Measurements from ENCODE around the gene NOC2L.

Gene NOC2L

GRCh38 chr1:923131-923990 is 35.7 kb downstream of the NOC2L start, which contains the start of gene SAMD11:
Gene SAMD11, plus strand, starts transcription at chr1:923923. Its CDS starts 509 bp downstream, at chr1:924432.
- H3K9me3 Mint-ChIP-seq: no peaks in the 10 kb centered on the region
- peak within 1 kb of the TSS; percentile 84 to 91 (median 90) for H3K4me3 Mint-ChIP-seq
- H3K4me1 Mint-ChIP-seq: peaks cover 33% of the 10 kb centered on the region
- peaks cover 29% of the 10 kb centered on the region for H3K27me3 Mint-ChIP-seq (ENCODE audit: low read depth)
- peaks cover 18% of the 10 kb centered on the region for H3K36me3 Mint-ChIP-seq (ENCODE audit: low read depth)
- TF ChIP-seq, protein P1, sequence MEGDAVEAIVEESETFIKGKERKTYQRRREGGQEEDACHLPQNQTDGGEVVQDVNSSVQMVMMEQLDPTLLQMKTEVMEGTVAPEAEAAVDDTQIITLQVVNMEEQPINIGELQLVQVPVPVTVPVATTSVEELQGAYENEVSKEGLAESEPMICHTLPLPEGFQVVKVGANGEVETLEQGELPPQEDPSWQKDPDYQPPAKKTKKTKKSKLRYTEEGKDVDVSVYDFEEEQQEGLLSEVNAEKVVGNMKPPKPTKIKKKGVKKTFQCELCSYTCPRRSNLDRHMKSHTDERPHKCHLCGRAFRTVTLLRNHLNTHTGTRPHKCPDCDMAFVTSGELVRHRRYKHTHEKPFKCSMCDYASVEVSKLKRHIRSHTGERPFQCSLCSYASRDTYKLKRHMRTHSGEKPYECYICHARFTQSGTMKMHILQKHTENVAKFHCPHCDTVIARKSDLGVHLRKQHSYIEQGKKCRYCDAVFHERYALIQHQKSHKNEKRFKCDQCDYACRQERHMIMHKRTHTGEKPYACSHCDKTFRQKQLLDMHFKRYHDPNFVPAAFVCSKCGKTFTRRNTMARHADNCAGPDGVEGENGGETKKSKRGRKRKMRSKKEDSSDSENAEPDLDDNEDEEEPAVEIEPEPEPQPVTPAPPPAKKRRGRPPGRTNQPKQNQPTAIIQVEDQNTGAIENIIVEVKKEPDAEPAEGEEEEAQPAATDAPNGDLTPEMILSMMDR (IDR thresholded peaks at IDR 0.05; ENCODE audit: unreplicated experiment in 3 of 3): no peak
- peak within 1 kb of the TSS; percentile 54 to 81 (median 77) for H3K27ac Mint-ChIP-seq

- Mint-ChIP-seq H3K27me3 (ENCODE audit: low read depth) (peaks cover 34% of the 10 kb centered on the region), H3K4me3 (peak overlapping the region; percentile 84 to 91 (median 90)), H3K27ac (peak overlapping the region; percentile 59 to 81 (median 65)), H3K9me3 (no peaks in the 10 kb centered on the region), H3K4me1 (peaks cover 48% of the 10 kb centered on the region), H3K36me3 (ENCODE audit: low read depth) (peaks cover 6% of the 10 kb centered on the region)
- TF ChIP-seq, protein P1 (IDR thresholded peaks at IDR 0.05; ENCODE audit: unreplicated experiment in 3 of 3): peak; percentile 36 to 56 (median 45)
These were observed 37.8 kb downstream of the NOC2L start for GRCh38 chr1:921011-921837.

- H3K4me1 Mint-ChIP-seq: peaks cover 51% of the 10 kb centered on the region
- H3K9me3 Mint-ChIP-seq: no peaks in the 10 kb centered on the region
- TF ChIP-seq, protein P1 (IDR thresholded peaks at IDR 0.05; ENCODE audit: unreplicated experiment in 3 of 3): no peak
- peak overlapping the region; percentile 42 to 72 (median 71) for H3K4me3 Mint-ChIP-seq
- peak overlapping the region; percentile 59 to 81 (median 64) for H3K27ac Mint-ChIP-seq
- peaks cover 28% of the 10 kb centered on the region for H3K27me3 Mint-ChIP-seq (ENCODE audit: low read depth)
- H3K36me3 Mint-ChIP-seq (ENCODE audit: low read depth): peaks cover 4% of the 10 kb centered on the region
These were observed 38.5 kb downstream of the NOC2L start for GRCh38 chr1:920521-920920.

GRCh38 chr1:920010-920409 is 39.0 kb downstream of the NOC2L start:
- Mint-ChIP-seq H3K27me3 (ENCODE audit: low read depth) (peaks cover 32% of the 10 kb centered on the region), H3K27ac (peak overlapping the region in 1 of 3 experiments; percentile 81), H3K36me3 (ENCODE audit: low read depth) (peaks cover 4% of the 10 kb centered on the region), H3K9me3 (no peaks in the 10 kb centered on the region), H3K4me1 (peaks cover 55% of the 10 kb centered on the region), H3K4me3 (no peak overlapping the region)
- TF ChIP-seq, protein P1 (IDR thresholded peaks at IDR 0.05; ENCODE audit: unreplicated experiment in 3 of 3): no peak

DNA sequence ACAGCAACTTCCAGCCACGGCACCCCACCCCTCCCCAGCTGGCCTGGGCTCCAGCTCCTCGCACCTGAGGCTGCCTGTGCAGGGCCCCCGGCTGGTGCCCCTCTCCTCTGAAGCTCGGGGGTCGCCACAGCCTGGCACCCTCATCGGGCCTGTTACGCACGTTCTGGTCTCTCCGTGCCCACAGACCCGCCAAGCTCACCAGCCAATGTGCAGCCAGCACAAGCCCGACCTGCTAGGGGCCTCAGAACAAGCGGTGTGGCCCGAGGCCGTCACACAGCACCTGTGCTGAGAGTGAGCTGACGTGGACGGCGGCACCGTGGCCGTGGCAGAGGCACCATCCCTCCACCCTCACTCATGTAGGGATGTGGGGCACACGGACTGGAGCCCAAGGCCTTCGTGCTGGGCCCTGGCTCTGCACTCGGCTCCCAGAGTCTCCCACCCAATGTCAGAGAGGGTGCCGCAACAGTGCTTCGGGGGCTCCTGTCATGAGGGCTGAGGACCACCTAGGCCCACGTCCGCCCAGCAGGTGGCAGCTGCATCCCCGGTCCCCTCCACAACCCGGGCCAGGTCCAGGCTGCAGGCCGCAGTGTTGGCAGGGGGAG is 39.7 kb downstream of the NOC2L start:
- Mint-ChIP-seq H3K4me1 (peaks cover 57% of the 10 kb centered on the region), H3K4me3 (no peak overlapping the region), H3K36me3 (ENCODE audit: low read depth) (peaks cover 4% of the 10 kb centered on the region), H3K27me3 (ENCODE audit: low read depth) (peaks cover 37% of the 10 kb centered on the region), H3K27ac (no peak overlapping the region), H3K9me3 (no peaks in the 10 kb centered on the region)
- TF ChIP-seq, protein P1 (IDR thresholded peaks at IDR 0.05; ENCODE audit: unreplicated experiment in 3 of 3): peak in 1 of 3 experiments; percentile 21

Data from nephron (organoid).